ENCODE measurements around the gene TNKS1BP1. TPM values are rescaled to one million over a fixed set of nuclear protein-coding genes. Genes with fewer than 3 reads are reported as not detected.

TNKS1BP1 gene
- total and polyA plus RNA-seq, 9 of the 15 experiments (the other 6 are each of a cell fraction or from before 2014, with no cell fraction given), result 1.1 to 47.2 (median 10.9) TPM

- TF ChIP-seq ASH1L (IDR thresholded peaks at IDR 0.05; ENCODE audit: borderline replicate concordance, low read depth, partially characterized antibody), result no peak
- TF ChIP-seq, protein P1, sequence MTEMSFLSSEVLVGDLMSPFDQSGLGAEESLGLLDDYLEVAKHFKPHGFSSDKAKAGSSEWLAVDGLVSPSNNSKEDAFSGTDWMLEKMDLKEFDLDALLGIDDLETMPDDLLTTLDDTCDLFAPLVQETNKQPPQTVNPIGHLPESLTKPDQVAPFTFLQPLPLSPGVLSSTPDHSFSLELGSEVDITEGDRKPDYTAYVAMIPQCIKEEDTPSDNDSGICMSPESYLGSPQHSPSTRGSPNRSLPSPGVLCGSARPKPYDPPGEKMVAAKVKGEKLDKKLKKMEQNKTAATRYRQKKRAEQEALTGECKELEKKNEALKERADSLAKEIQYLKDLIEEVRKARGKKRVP (CRISPR knock-in tag; IDR thresholded peaks at IDR 0.05), result no peak
- no peak for TF ChIP-seq GATA2 (CRISPR knock-in tag; IDR thresholded peaks at IDR 0.05)
- TF ChIP-seq CCAR2 (IDR thresholded peaks at IDR 0.05; ENCODE audit: low read depth, low read length), result no peak
- no peak for TF ChIP-seq OTX1 (CRISPR knock-in tag; IDR thresholded peaks at IDR 0.05)
- no peak for TF ChIP-seq ZNF124 (CRISPR knock-in tag; IDR thresholded peaks at IDR 0.05)
Measured at GRCh38 chr11:57313788-57314135, 11.0 kb downstream of the TNKS1BP1 start (continued).

DNA sequence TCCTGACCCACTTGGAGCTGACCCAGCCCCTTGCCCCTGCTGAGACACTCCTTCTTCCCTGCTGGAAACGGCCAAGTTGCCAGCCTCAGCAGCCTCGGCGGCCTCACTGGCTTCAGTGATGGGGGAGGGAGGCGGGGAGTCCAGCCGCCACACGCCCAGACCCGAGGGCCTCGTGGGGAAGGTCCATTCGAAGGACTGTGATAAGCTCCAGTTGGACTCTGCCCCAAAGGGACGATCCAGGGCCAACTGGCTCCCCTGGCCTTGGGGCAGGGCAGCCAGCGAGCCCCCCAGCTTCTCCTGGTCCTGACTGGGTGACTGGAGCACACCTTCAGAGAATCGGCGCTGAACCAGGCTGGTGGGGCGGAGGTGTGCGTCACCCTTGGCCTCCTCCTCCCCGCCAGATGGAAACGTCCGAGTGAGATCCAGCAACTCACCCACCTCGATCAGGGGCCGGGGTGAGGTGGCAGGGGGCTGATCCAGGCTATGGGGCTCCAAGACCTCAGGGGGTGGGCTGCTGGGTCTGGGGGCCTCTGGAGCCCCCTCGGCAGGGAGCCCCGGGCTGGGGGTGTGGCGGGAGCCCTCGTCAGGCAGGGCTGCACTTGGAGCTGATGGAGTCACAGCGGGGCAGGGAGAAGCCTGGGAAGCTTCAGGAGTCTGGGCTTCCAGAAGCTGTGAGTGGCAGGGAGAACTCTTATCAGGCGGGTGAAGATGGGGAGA is 11.5 kb downstream of the TNKS1BP1 start:
- FAIRE-seq (no peak), ATAC-seq (no peak), DNase-seq (ENCODE audit: extremely low read depth in 1 of 4, low spot score in 3 of 4) (no peak)
- intact Hi-C loops (cut with micrococcal nuclease), result no loop called here
- H3K9ac ChIP-seq (ENCODE audit: insufficient read depth in 1 of 2, low read depth in 2 of 2, low read length in 2 of 2), result peak overlapping the region in 1 of 2 experiments; percentile 73; a peak in 1 of 4 replicates
- H4K20me1 ChIP-seq (replicated peaks; ENCODE audit: control insufficient read depth, insufficient read depth, low read length), result peaks cover 24% of the 10 kb centered on the region
- H3K9me1 ChIP-seq (ENCODE audit: control insufficient read depth, insufficient read depth, low read length), result peaks cover 7% of the 10 kb centered on the region
- no peak overlapping the region for H2AFZ ChIP-seq (ENCODE audit: low read depth, low read length)
- BruUV-seq (replicated peaks), result no TSS peak
- H3K4me1 ChIP-seq (replicated peaks in 1 of 2; ENCODE audit: control insufficient read depth in 2 of 2, insufficient read depth in 2 of 2, low read length in 2 of 2), result peaks cover 25 to 49% of the 10 kb centered on the region in 2 experiments
- peaks cover 89% of the 10 kb centered on the region for H3K36me3 ChIP-seq (ENCODE audit: control insufficient read depth, insufficient read depth, low read length)
- TF ChIP-seq, protein P2, sequence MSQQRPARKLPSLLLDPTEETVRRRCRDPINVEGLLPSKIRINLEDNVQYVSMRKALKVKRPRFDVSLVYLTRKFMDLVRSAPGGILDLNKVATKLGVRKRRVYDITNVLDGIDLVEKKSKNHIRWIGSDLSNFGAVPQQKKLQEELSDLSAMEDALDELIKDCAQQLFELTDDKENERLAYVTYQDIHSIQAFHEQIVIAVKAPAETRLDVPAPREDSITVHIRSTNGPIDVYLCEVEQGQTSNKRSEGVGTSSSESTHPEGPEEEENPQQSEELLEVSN (IDR thresholded peaks at IDR 0.05; ENCODE audit: borderline replicate concordance in 1 of 2, extremely low read depth in 1 of 2, insufficient read depth in 1 of 2, insufficient read length in 1 of 2, low read depth in 1 of 2, low read length in 1 of 2, poor library complexity in 1 of 2, severe bottlenecking in 1 of 2), result peak in 1 of 2 experiments; percentile 35
- no peak for TF ChIP-seq PCBP2 (IDR thresholded peaks at IDR 0.05; ENCODE audit: low read depth, low read length, poor library complexity, severe bottlenecking)
- 0 out of 2 replicates have a peak, but pooled peaks have one; percentile 32 for TF ChIP-seq ZFX (CRISPR knock-in tag; IDR thresholded peaks at IDR 0.05)
- TF ChIP-seq PRDM10 (IDR thresholded peaks at IDR 0.05; ENCODE audit: partially characterized antibody), result peak; percentile 78
- peak; percentile 50; the same call in 1 of the 2 replicates for TF ChIP-seq L3MBTL2 (IDR thresholded peaks at IDR 0.05)
- TF ChIP-seq ZNF395 (CRISPR knock-in tag; IDR thresholded peaks at IDR 0.05), result no peak
- H3K4me3 ChIP-seq, result no peak overlapping the region
- 72% methylated on average over 20 of the region's 26 CpGs for WGBS (ENCODE audit: insufficient coverage, low coverage, missing lambda C conversion rate)
- CTCF ChIA-PET (ENCODE audit: low intra/inter-chr PET ratio), result no interaction called here
- H3K79me2 ChIP-seq (ENCODE audit: control insufficient read depth, insufficient read depth, low read length), result peaks cover 4% of the 10 kb centered on the region; the same call in 2 of the 3 replicates
- no peaks in the 10 kb centered on the region for H3K9me3 ChIP-seq (replicated peaks; ENCODE audit: control insufficient read depth, insufficient read depth, low read depth, low read length)
- in situ Hi-C loops (cut with MboI), result no loop called here
- no peaks in the 10 kb centered on the region for H3K27me3 ChIP-seq (ENCODE audit: control insufficient read depth in 2 of 2, insufficient read depth in 2 of 2, low read length in 2 of 2)
- H3K4me2 ChIP-seq (ENCODE audit: insufficient read depth, low read length), result no peak overlapping the region
- POLR2A ChIA-PET, result interaction anchor here (0.6 to 5.0 kb wide), 5 partner anchors 9 to 350 kb away, joined by 3 to 68 read pairs (median 3); partner anchors contain the start of gene TNKS1BP1
- no peak overlapping the region for H3K27ac ChIP-seq (ENCODE audit: extremely low read depth, low read depth, low read length)

All from K562 (cell line).